Duodenal mucosa (tissue), 2 donors: ENCODE data around the gene YDJC.
"Not testable (repeated sequence)": the region's sequence is repeated elsewhere in the genome, so short reads cannot be mapped to it uniquely, and the experiment has no call there.

Source experiments
- H3K27ac ChIP-seq: one replicate; pipeline ENCODE4 v1.7.0; 2013; ENCODE audit warnings: low read depth, low read length
- H3K27me3 ChIP-seq, 2 donors: one replicate each; pipeline ENCODE4 v1.7.0; 2013; ENCODE audit warnings: low read length in 2 of 2, control low read depth in 1 of 2; ENCODE audit not compliant: insufficient read depth in 2 of 2, control insufficient read depth in 1 of 2
- H3K36me3 ChIP-seq, 2 donors: one replicate each; pipeline ENCODE4 v1.7.0; 2013; ENCODE audit warnings: low read length in 2 of 2, control low read depth in 1 of 2; ENCODE audit not compliant: insufficient read depth in 2 of 2, control insufficient read depth in 1 of 2
- H3K4me1 ChIP-seq, 2 donors: one replicate each; pipeline ENCODE4 v1.7.0; 2013; ENCODE audit warnings: low read length in 2 of 2, control low read depth in 1 of 2; ENCODE audit not compliant: insufficient read depth in 2 of 2, control insufficient read depth in 1 of 2
- H3K4me3 ChIP-seq, 2 donors: one replicate each; pipeline ENCODE4 v1.7.0; 2013; ENCODE audit warnings: low read length in 2 of 2, low read depth in 1 of 2
- H3K9ac ChIP-seq, 2 donors: one replicate each; pipeline ENCODE4 v1.7.0; 2013; ENCODE audit warnings: low read length in 2 of 2, low read depth in 1 of 2
- H3K9me3 ChIP-seq, 2 donors: one replicate each; pipeline ENCODE4 v1.7.0; 2013; ENCODE audit warnings: low read length in 2 of 2, control low read depth in 1 of 2; ENCODE audit not compliant: control insufficient read depth in 1 of 2

The YDJC gene

DNA sequence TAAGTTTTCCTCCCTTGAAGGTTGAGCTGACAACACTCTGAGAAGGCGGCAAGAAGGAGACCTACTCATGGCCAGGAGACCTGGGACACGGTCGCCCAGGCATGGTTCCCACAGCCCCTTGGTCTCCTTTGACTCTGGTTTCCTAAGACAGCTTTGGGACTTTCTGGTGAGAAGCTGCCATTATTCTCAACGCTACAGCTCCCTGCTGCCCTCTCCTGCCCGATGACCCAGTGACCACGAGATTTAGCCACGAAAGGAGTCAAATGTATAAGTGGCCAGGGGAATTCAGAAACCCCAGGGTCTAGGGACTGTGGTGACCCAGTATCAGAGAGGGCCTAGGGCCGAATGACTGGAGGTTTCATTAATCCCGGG lies 11.6 kb upstream of the YDJC start:
- Histone ChIP-seq H3K36me3 (peaks cover 0 to 11% of the 10 kb centered on the region in 2 donors), H3K27ac (no peak overlapping the region), H3K27me3 (no peaks in the 10 kb centered on the region), H3K4me3 (peak overlapping the region; percentile 62 to 90), H3K4me1 (peaks cover 15 to 21% of the 10 kb centered on the region in 2 donors), H3K9ac (peak overlapping the region; percentile 13 to 66), H3K9me3 (no peaks in the 10 kb centered on the region)

DNA sequence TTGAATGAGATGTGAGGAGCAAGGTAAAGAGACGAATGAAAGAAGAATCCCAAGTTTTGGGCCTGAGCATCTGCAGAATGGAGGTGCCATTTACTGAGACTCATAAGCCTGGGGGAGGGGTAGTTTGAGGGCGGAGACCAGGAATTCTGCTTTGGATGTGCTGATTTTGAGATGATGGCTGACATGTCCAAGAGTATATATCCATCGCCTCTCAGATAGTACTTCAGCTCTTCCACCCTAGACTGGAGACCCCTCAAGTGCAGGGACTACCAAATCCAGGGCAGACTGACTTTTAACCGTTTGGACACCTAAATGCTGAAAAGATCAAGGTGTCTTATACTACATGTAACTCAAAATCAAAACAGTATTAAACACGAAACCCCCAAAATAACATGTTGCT lies 11.0 kb upstream of the YDJC start:
- peak overlapping the region in 1 of 2 donors; percentile 66 for H3K9ac ChIP-seq
- no peaks in the 10 kb centered on the region for H3K9me3 ChIP-seq
- no peak overlapping the region for H3K4me3 ChIP-seq

GRCh38 chr22:21639359-21639758 lies 9.5 kb upstream of the YDJC start:
- Histone ChIP-seq H3K9ac (no peak overlapping the region), H3K27me3 (no peaks in the 10 kb centered on the region), H3K9me3 (no peaks in the 10 kb centered on the region), H3K27ac (no peak overlapping the region), H3K4me3 (no peak overlapping the region), H3K4me1 (peaks cover 15 to 20% of the 10 kb centered on the region in 2 donors), H3K36me3 (no peaks in the 10 kb centered on the region)

More for the DNA sequence above, 11.0 kb upstream of the YDJC start:
- Histone ChIP-seq H3K36me3 (peaks cover 0 to 7% of the 10 kb centered on the region in 2 donors), H3K27me3 (no peaks in the 10 kb centered on the region), H3K4me1 (peaks cover 15 to 20% of the 10 kb centered on the region in 2 donors), H3K27ac (no peak overlapping the region)

DNA sequence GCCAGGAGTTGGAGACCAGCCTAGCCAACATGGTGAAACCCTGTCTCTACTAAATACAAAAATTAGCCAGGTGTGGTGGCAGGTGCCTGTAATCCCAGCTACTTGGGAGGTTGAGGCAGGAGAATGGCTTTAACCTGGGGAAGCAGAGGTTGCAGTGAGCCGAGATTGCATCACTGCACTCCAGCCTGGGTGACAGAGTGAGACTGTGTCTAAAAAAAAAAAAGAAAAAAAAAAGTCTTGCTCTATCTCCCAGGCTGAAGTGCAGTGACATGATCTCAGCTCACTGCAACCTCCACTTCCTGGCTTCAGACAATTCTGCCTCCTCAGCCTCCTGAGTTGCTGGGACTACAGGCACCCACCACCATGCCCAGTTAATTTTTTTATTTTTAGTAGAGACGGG lies 7.6 kb upstream of the YDJC start:
- not testable (repeated sequence) for H3K27ac ChIP-seq, H3K4me1 ChIP-seq, H3K27me3 ChIP-seq, H3K9me3 ChIP-seq, H3K36me3 ChIP-seq, H3K9ac ChIP-seq, H3K4me3 ChIP-seq

GRCh38 chr22:21636629-21637218 lies 6.9 kb upstream of the YDJC start:
- Histone ChIP-seq H3K4me3 (no peak overlapping the region), H3K36me3 (no peaks in the 10 kb centered on the region), H3K27me3 (no peaks in the 10 kb centered on the region), H3K9me3 (no peaks in the 10 kb centered on the region), H3K27ac (no peak overlapping the region), H3K4me1 (peaks cover 9% of the 10 kb centered on the region in 2 donors), H3K9ac (no peak overlapping the region)

DNA sequence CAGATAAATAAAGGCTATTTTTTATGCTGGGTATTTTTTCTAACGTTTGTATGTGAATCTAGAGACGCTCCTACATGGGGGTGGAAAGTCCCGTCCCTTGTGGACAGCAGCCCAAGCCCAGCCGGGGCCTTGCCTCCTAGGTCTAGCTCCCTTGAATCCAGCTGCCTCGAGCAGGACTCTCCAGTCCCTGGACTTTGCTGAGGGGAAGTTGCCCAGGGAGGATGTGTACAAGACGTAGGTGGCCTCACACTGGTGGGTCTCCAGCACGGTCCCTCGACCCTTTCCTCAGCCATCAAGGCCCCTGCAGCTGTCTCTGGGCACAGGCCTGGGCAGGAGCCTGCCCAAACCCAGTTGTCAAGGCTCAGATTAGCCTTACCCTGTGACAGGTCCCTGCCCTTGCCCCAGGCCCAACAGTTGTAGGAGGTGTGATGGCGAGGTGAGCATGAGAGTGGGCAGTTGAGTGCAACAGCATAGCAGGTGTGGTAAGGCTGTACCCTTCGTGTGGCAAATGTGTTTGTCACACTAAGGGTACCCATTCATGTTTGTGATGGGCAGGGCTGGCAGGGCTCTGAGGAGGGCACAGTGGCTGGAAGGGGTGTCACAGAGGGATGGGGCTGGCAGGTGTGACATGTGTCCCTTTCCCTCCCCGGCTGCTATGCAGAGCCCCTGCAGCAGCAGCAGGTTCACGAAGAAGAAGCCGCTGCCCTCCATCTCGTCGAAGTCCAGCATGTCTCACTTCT lies 6.1 kb upstream of the YDJC start:
- no peak overlapping the region for H3K4me3 ChIP-seq
- no peaks in the 10 kb centered on the region for H3K9me3 ChIP-seq
- no peak overlapping the region for H3K9ac ChIP-seq
- peaks cover 1 to 2% of the 10 kb centered on the region in 2 donors for H3K4me1 ChIP-seq
- no peaks in the 10 kb centered on the region for H3K27me3 ChIP-seq
- no peaks in the 10 kb centered on the region for H3K36me3 ChIP-seq
- H3K27ac ChIP-seq = no peak overlapping the region

DNA sequence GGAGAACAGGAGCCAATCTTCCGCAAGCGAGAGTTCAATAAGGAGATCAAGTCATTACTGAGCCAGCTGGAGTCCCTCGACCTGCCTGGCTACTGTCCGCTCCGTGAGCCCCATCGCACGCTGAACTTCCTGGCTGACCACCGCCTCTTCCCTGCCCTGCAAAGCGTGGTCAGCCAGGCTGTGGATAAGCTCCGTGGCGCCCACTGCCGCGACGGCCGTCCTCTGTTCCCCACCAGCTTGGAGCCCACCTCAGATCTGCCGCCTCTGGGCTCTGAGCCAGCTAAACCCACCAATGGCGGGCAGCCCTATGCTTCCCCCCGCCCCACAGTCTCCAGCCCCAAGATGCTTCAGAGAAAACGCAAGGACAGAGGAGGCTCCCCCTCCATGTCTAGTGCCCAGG lies 5.0 kb upstream of the YDJC start:
- H3K27ac ChIP-seq = no peak overlapping the region
- no peak overlapping the region for H3K9ac ChIP-seq
- H3K27me3 ChIP-seq = no peaks in the 10 kb centered on the region
- no peaks in the 10 kb centered on the region for H3K36me3 ChIP-seq
- no peak overlapping the region for H3K4me3 ChIP-seq
- no peaks in the 10 kb centered on the region for H3K9me3 ChIP-seq
- H3K4me1 ChIP-seq = no peaks in the 10 kb centered on the region

- Histone ChIP-seq H3K4me3 (no peak overlapping the region), H3K9me3 (no peaks in the 10 kb centered on the region), H3K36me3 (no peaks in the 10 kb centered on the region), H3K27me3 (no peaks in the 10 kb centered on the region), H3K4me1 (peaks cover 0 to 3% of the 10 kb centered on the region in 2 donors), H3K9ac (no peak overlapping the region), H3K27ac (no peak overlapping the region)
Measured at GRCh38 chr22:21634081-21634480, 4.3 kb upstream of the YDJC start.

- Histone ChIP-seq H3K9ac (no peak overlapping the region), H3K4me3 (no peak overlapping the region), H3K27me3 (no peaks in the 10 kb centered on the region), H3K9me3 (no peaks in the 10 kb centered on the region), H3K36me3 (no peaks in the 10 kb centered on the region), H3K4me1 (peaks cover under 1 to 6% of the 10 kb centered on the region in 2 donors), H3K27ac (no peak overlapping the region)
Measured at GRCh38 chr22:21633481-21633880, 3.7 kb upstream of the YDJC start.

DNA sequence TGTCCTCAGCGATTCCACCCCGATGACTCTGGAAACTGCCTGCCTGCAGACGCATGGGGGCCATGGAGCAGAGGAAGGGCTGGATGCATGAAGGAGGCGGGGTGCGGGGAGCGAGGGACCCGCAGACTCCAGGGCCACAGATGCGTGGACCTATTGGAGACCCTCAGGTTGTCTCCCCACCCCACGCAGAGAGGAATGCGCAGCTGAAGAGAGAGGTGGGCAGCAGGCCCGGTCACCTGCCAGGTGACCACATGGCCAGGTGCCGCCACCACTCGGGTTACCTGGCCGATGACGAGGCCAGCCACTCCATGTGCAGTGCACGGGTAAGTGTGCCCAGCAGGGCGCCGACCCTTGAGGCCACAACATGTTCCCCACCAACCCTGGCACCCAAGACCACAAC lies 3.1 kb upstream of the YDJC start:
- Histone ChIP-seq H3K27me3 (no peaks in the 10 kb centered on the region), H3K4me1 (peaks cover 5 to 11% of the 10 kb centered on the region in 2 donors), H3K9ac (no peak overlapping the region), H3K9me3 (no peaks in the 10 kb centered on the region), H3K4me3 (no peak overlapping the region), H3K36me3 (peaks cover 4% of the 10 kb centered on the region in 2 donors), H3K27ac (no peak overlapping the region)
